Skeletal muscle cell (primary cell): ENCODE data around the gene CLCC1.
"Not testable (repeated sequence)": the region's sequence is repeated elsewhere in the genome, so short reads cannot be mapped to it uniquely, and the experiment has no call there.

Experiments used
- DNase-seq: peaks from one replicate; pipeline ENCODE4 v3.0.0-alpha.2; 2010; ENCODE audit warnings: low read depth
- H3K4me3 ChIP-seq: 2 replicates; pipeline ENCODE4 v1.5.1; 2011; ENCODE audit warnings: low read depth, mild to moderate bottlenecking, control low read depth, low read length, moderate library complexity

The CLCC1 gene

GRCh38 chr1:108927565-108927964 lies 35.7 kb downstream of the CLCC1 start:
- DNase-seq, H3K4me3 ChIP-seq: not testable (repeated sequence)

- DNase-seq: no peak
- no peak overlapping the region for H3K4me3 ChIP-seq
Observed at GRCh38 chr1:108925920-108926319, 37.4 kb downstream of the CLCC1 start.

DNA sequence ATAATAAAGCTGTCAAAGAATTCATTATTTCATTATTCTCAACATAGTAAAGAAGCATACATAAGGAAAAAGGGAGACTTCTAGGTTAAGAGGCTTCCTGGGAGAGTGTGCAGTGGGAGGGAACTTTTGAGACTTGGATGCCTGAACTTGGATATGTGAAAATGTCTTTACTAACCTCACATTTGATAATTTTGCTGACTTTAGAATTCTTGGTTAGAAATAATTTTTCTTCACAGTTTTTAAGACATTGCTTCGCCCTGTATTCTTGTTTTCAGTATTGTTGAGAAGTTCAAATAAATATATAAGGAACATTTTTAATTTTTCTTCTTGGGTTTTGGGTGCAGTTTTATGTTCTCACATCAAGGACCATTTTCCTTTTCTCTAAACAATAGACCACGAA lies 46.5 kb downstream of the CLCC1 start:
- DNase-seq: no peak
- H3K4me3 ChIP-seq: no peak overlapping the region
